Measurements from ENCODE around the gene ZBTB48. TPM values are rescaled to one million over a fixed set of nuclear protein-coding genes. Genes with fewer than 3 reads are reported as not detected.

ZBTB48 gene
- 10 to 100 TPM; 24.6 to 28.1 TPM for total RNA-seq

DNA sequence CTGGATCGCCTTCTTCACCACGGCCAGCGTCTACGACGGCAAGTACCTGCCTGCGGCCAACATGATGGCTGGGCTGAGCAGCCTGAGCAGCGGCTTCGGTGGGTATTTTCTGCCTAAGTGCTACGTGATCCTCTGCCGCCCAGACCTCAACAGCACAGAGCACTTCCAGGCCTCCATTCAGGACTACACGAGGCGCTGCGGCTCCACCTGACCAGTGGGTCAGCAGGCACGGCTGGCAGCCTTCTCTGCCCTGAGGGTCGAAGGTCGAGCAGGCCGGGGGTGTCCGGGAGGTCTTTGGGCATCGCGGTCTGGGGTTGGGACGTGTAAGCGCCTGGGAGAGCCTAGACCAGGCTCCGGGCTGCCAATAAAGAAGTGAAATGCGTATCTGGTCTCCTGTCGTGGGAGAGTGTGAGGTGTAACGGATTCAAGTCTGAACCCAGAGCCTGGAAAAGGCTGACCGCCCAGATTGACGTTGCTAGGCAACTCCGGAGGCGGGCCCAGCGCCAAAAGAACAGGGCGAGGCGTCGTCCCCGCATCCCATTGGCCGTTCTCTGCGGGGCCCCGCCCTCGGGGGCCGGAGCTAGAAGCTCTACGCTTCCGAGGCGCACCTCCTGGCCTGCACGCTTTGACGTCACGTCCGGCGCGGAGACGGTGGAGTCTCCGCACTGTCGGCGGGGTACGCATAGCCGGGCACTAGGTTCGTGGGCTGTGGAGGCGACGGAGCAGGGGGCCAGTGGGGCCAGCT, at the start of gene ZBTB48:
Gene ZBTB48, plus strand, starts transcription at position 621 of the 745 bp plus-strand sequence. CDS start 616 bp downstream, outside the sequence.
- intact Hi-C loops (cut with micrococcal nuclease): loop anchor here (1.0 to 2.0 kb wide), 3 partner anchors 22 to 34 kb away; partner anchors contain the start of genes NOL9, PHF13 and TAS1R1
- H3K27me3 Mint-ChIP-seq: no peaks in the 10 kb centered on the region

DNA sequence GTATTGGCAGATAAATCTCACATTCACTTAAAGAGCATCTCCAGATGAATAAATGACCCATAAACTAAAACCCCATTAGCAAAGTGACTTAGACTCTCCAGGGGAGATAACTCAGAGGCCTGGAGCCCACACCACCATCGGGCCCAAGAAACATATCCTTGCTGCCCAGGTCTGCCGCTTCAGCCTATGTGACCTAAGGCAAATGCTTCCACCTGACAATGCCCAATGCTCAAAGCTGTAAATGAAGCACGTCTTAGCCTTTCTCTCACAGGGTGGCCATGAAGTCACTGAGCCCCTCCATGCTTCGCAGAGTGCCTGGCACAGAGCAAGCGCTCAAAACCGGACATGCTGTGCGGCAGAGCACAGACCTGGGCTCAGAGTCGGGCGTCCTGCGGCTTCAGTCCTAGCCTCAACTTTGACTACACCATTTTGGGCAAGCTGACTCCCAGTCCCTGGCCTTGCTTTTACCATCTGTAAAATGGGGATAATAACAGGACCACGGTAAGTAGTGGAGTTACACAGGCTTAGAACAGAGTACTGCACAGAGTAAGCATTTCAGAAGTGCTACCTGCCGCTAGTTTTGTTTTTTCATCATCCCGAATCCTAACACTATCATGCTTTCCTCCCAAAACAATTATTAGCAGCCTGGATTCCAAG, 49.2 kb upstream of the ZBTB48 start:
- no peaks in the 10 kb centered on the region for H3K27me3 Mint-ChIP-seq
- H3K4me1 Mint-ChIP-seq (ENCODE audit: low read depth): no peaks in the 10 kb centered on the region
- H3K36me3 Mint-ChIP-seq: peaks cover 41% of the 10 kb centered on the region
- ChIA-PET POLR2A (no interaction called here), CTCF (no interaction called here)
- no peak for DNase-seq
- no peak overlapping the region for H3K27ac Mint-ChIP-seq
- H3K9me3 Mint-ChIP-seq: no peaks in the 10 kb centered on the region
- H3K4me3 Mint-ChIP-seq: no peak overlapping the region
- intact Hi-C loops (cut with micrococcal nuclease): no loop called here

More for the DNA sequence above, at the start of gene ZBTB48:
- POLR2A ChIA-PET: interaction anchor here (0.6 to 1.4 kb wide), 4 partner anchors 20 to 120 kb away, joined by 3 to 9 read pairs (median 4); partner anchors contain the start of gene TAS1R1
- Mint-ChIP-seq H3K4me3 (peak within 1 kb of the TSS; percentile 94), H3K36me3 (peaks cover under 1% of the 10 kb centered on the region), H3K9me3 (no peaks in the 10 kb centered on the region), H3K27ac (peak within 1 kb of the TSS; percentile 87), H3K4me1 (ENCODE audit: low read depth) (peaks cover 35% of the 10 kb centered on the region)
- CTCF ChIA-PET: interaction anchor here (0.6 to 3.2 kb wide), 5 partner anchors 21 to 1341 kb away, joined by 3 to 26 read pairs (median 4); partner anchors contain the start of genes DNAJC11, NOL9 and TAS1R1
- DNase-seq: peak; percentile 98

DNA sequence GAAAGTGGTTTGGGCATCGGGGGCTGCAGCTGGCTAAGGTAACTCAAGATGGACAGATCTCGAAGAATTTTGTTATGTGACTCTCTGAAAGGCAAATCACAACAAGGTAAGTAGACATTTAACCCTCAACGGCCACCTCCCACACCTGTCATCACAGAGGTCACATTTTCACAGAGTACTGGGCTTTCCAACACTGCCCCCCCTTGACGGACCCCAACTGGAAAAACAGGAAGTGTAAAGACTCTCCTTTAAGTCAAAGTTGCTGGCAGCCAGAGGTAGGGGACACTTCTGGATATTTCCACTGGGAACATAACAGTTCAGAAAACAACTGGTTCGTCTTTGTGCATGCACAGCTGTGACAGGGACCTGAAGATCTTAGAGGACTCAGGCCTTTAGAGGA, 47.8 kb upstream of the ZBTB48 start:
- H3K27ac Mint-ChIP-seq: no peak overlapping the region
- no peak overlapping the region for H3K4me3 Mint-ChIP-seq
- no peak for DNase-seq
- ChIA-PET POLR2A (no interaction called here), CTCF (no interaction called here)
- H3K4me1 Mint-ChIP-seq (ENCODE audit: low read depth): no peaks in the 10 kb centered on the region
- no peaks in the 10 kb centered on the region for H3K9me3 Mint-ChIP-seq
- H3K27me3 Mint-ChIP-seq: no peaks in the 10 kb centered on the region
- intact Hi-C loops (cut with micrococcal nuclease): no loop called here
- H3K36me3 Mint-ChIP-seq: peaks cover 35% of the 10 kb centered on the region

DNA sequence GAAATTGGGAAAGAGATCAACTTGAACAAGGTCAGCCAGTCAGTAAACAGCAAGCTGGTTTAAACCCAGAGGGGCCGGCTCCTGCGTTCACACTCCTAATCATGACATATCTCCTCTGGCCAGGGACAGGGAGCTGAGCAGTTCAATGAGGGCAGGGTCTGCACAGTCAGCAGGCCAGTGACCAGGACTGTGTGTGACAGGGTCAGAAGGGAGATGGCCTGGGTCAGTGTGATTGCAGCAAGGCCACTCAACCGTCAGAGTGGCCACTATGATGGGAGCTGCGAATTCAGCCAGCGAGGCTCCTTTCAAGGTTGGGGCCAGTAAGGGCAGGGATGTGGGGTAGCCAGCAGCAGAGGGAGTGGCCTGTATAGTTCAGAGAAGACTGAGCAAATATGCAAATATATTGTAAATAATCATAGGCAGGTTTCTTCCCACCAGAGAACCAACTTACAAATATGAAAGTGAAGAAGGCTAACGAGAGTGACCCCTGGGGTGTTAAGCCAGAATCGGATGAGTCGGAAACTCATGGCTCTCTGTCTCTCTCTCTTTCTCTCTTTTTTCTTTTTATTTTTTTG, 45.5 kb upstream of the ZBTB48 start:
- H3K27ac Mint-ChIP-seq: no peak overlapping the region
- CTCF ChIA-PET: no interaction called here
- H3K36me3 Mint-ChIP-seq: peaks cover 28% of the 10 kb centered on the region
- no peaks in the 10 kb centered on the region for H3K9me3 Mint-ChIP-seq
- POLR2A ChIA-PET: no interaction called here
- no peak for DNase-seq
- intact Hi-C loops (cut with micrococcal nuclease): no loop called here
- no peak overlapping the region for H3K4me3 Mint-ChIP-seq
- H3K4me1 Mint-ChIP-seq (ENCODE audit: low read depth): peaks cover 3% of the 10 kb centered on the region
- no peaks in the 10 kb centered on the region for H3K27me3 Mint-ChIP-seq

DNA sequence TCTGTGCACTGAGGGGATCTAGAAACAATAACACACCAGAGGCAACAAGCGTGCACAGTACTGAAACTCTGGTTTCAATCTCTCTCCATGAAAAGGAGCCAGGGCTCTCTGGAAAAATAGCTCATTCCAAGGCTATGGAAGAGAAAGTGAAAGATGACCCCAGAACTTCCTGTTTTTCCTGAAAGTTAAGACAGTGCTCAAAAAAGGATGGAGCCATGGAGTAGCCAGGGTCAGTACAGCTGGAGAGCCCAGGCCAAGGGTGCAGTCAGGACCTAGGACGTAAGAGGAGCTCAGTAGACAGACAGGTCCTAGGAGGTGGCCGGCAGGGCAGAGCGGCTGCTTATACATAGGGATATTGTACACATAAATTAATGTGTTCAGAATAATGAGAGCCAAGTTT, 44.6 kb upstream of the ZBTB48 start:
- H3K27me3 Mint-ChIP-seq: no peaks in the 10 kb centered on the region
- POLR2A ChIA-PET: no interaction called here
- H3K4me3 Mint-ChIP-seq: no peak overlapping the region
- peaks cover 3% of the 10 kb centered on the region for H3K4me1 Mint-ChIP-seq (ENCODE audit: low read depth)
- H3K9me3 Mint-ChIP-seq: no peaks in the 10 kb centered on the region
- CTCF ChIA-PET: interaction anchor here (1.2 kb wide), 1 partner anchor 19 kb away, joined by 3 read pairs; the partner anchor contains the start of gene NOL9
- no peak overlapping the region for H3K27ac Mint-ChIP-seq
- peaks cover 30% of the 10 kb centered on the region for H3K36me3 Mint-ChIP-seq
- no peak for DNase-seq
- intact Hi-C loops (cut with micrococcal nuclease): no loop called here

DNA sequence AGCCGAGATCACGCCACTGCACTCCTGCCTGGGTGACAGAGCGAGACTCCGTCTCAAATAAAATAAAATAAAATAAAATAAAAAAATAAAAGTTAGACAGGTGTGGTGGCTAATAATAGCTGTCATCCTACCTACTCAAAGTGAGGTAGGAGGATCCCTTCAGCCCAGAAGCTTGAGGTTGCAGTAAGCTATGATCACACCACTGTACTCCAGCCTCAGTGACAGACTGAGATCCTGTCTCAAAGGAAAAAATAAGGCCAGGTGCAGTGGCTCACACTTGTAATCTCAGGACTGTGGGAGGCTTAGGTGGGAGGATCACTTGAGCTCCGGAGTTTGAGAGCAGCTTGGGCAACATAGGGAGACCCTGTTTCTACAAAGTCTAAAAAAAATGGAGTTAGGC, 43.5 kb upstream of the ZBTB48 start:
- POLR2A ChIA-PET: interaction anchor here (1.0 kb wide), 1 partner anchor 17 kb away, joined by 3 read pairs; no protein-coding TSS in a partner anchor
- CTCF ChIA-PET: interaction anchor here (1.2 to 1.6 kb wide), 4 partner anchors 13 to 50 kb away, joined by 3 to 8 read pairs (median 4); partner anchors contain the start of genes NOL9 and TAS1R1
- no peak overlapping the region for H3K27ac Mint-ChIP-seq
- peaks cover 26% of the 10 kb centered on the region for H3K36me3 Mint-ChIP-seq
- DNase-seq: no peak
- H3K4me3 Mint-ChIP-seq: no peak overlapping the region
- intact Hi-C loops (cut with micrococcal nuclease): no loop called here
- no peaks in the 10 kb centered on the region for H3K27me3 Mint-ChIP-seq
- no peaks in the 10 kb centered on the region for H3K9me3 Mint-ChIP-seq
- H3K4me1 Mint-ChIP-seq (ENCODE audit: low read depth): peaks cover 3% of the 10 kb centered on the region

DNA sequence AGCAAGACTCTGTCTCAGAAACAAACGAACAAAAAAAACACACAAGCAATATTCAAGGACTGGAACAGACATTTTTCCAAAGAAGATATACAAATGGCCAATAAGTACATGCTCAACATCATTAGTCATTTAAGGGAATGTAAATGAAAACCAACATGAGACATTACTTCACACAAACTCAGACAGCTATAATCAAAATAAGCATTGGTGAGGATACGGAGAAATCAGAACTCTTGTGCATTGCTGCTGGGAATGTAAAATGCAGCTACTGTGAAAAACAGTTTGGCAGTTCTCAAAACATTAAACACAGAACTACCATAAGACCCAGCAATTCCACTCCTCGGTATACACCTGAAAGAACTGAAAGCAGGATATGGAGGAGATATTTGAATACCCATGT, 40.8 kb upstream of the ZBTB48 start:
- Mint-ChIP-seq H3K9me3 (no peaks in the 10 kb centered on the region), H3K4me3 (no peak overlapping the region), H3K4me1 (ENCODE audit: low read depth) (peaks cover 3% of the 10 kb centered on the region), H3K27ac (no peak overlapping the region), H3K27me3 (no peaks in the 10 kb centered on the region), H3K36me3 (peaks cover 20% of the 10 kb centered on the region)
- ChIA-PET CTCF (no interaction called here), POLR2A (no interaction called here)
- no peak for DNase-seq
- intact Hi-C loops (cut with micrococcal nuclease): no loop called here

DNA sequence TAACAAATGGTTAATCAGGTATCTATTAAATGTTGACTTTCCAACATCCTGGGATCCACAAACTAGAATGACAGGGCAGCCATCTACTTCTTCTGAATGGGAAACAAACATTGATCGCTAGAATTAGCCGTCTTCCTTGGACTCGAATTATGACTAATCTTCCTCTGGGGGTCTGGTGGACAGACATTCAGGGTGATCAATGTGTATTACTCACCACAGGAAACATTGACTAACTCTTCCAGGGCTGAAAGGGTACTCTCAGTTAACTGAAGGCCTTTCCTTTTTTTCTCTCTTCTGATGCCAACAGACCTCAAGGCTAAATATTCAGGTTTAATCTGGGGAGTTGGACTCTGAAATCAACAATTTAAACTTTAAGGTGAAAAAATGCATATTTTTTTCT, 35.0 kb upstream of the ZBTB48 start:
- ChIA-PET CTCF (no interaction called here), POLR2A (no interaction called here)
- no peaks in the 10 kb centered on the region for H3K27me3 Mint-ChIP-seq
- H3K27ac Mint-ChIP-seq: peak overlapping the region; percentile 83
- DNase-seq: no peak
- peaks cover 30% of the 10 kb centered on the region for H3K4me1 Mint-ChIP-seq (ENCODE audit: low read depth)
- H3K4me3 Mint-ChIP-seq: no peak overlapping the region
- intact Hi-C loops (cut with micrococcal nuclease): no loop called here
- H3K36me3 Mint-ChIP-seq: peaks cover 34% of the 10 kb centered on the region
- no peaks in the 10 kb centered on the region for H3K9me3 Mint-ChIP-seq

DNA sequence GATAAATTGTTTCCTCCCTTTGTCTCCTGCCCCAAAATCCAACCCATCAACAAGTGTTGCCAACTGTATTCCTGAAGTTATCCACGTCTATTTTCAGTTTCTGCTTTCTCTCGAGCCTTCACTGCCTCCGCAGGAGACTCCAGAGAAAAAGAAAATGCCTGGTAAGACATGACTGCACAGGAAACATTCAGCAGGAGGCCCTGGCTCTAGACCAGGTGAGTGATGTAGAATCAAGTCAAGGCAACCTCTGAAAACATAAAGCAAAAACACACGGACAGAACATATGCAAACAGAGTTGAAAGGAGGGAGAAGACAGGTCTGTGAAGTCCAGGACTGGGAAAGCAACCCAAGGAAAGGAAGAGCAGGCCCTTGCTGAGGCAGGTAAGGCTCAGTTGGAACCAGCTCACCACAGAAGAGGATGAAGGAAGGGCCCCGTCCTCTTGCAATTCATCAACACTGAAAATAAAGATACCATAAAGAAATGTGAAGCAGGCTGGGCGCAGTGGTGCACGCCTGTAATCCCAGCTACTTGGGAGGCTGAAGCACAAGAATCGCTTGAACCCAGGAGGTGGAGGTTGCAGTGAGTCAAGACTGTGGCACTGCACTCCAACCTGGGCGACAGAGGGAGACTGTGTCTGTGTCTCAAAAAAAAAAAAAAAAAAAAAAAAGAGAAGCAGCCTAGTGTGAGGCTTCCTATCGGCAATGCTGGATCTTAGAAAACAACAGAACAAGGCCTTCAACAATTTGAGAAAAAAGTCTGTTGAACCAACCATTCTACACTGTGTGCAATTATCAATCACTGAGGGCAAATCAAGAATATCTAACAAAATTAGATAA, 34.3 kb upstream of the ZBTB48 start:
- Mint-ChIP-seq H3K27me3 (no peaks in the 10 kb centered on the region), H3K4me3 (no peak overlapping the region), H3K9me3 (no peaks in the 10 kb centered on the region), H3K4me1 (ENCODE audit: low read depth) (peaks cover 30% of the 10 kb centered on the region), H3K36me3 (peaks cover 38% of the 10 kb centered on the region), H3K27ac (peak overlapping the region; percentile 83)
- ChIA-PET CTCF (interaction anchor here (0.6 kb wide), 1 partner anchor 9 kb away, joined by 3 read pairs; the partner anchor contains the start of gene NOL9), POLR2A (no interaction called here)
- DNase-seq: peak; percentile 18
- intact Hi-C loops (cut with micrococcal nuclease): no loop called here

DNA sequence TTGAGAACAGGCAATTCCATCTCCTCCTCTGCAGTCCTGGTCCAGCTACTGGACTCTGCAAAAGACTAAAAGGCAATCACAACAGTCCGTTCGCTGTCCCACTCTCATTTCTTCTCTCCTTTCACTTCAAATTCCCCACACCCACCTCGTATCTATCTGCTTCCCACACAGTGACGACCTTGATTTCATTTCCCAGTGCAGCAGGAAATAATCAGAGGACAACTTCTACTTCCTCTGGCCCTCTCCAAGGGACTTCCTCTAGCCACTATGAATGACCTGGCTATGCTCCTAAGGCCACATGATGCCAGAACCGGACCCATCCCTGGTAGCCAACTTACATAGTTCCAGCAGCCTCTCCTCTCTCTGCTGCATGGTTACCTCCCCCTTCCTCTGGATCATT, 33.5 kb upstream of the ZBTB48 start:
- POLR2A ChIA-PET: no interaction called here
- peaks cover 38% of the 10 kb centered on the region for H3K36me3 Mint-ChIP-seq
- DNase-seq: no peak
- H3K9me3 Mint-ChIP-seq: no peaks in the 10 kb centered on the region
- no peak overlapping the region for H3K4me3 Mint-ChIP-seq
- no peaks in the 10 kb centered on the region for H3K27me3 Mint-ChIP-seq
- H3K4me1 Mint-ChIP-seq (ENCODE audit: low read depth): peaks cover 30% of the 10 kb centered on the region
- CTCF ChIA-PET: interaction anchor here (0.5 kb wide), 1 partner anchor 9 kb away, joined by 4 read pairs; no protein-coding TSS in a partner anchor
- intact Hi-C loops (cut with micrococcal nuclease): no loop called here
- peak overlapping the region; percentile 83 for H3K27ac Mint-ChIP-seq

DNA sequence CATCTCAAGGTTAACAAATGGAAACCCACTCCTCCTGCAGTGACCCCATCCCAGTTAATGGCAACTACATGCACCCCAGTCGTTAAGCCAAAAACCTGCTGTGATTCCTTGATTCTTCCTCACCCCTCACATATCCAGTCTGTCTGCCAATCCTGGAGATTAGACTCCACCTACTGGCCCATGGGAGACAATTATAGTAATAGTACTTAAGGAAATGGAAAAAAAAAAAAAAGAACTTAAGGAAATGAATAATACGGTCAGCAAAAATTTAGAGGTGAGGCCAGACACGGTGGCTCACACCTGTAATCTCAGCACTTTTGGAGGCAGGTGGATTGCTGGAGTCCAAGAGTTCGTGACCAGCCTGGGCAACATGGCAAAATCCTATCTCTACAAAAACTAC, 32.5 kb upstream of the ZBTB48 start:
- intact Hi-C loops (cut with micrococcal nuclease): no loop called here
- peak overlapping the region; percentile 83 for H3K27ac Mint-ChIP-seq
- DNase-seq: no peak
- ChIA-PET CTCF (no interaction called here), POLR2A (no interaction called here)
- peaks cover 33% of the 10 kb centered on the region for H3K4me1 Mint-ChIP-seq (ENCODE audit: low read depth)
- peaks cover 34% of the 10 kb centered on the region for H3K36me3 Mint-ChIP-seq
- no peak overlapping the region for H3K4me3 Mint-ChIP-seq
- no peaks in the 10 kb centered on the region for H3K27me3 Mint-ChIP-seq
- no peaks in the 10 kb centered on the region for H3K9me3 Mint-ChIP-seq

Measured in activated CD4-positive, alpha-beta memory T cell treated with anti-CD3 and anti-CD28 coated beads for 36 hours (primary cell).